ENCODE data around the gene EFNA3. TPM values are rescaled to one million over a fixed set of nuclear protein-coding genes. Genes with fewer than 3 reads are reported as not detected.

The EFNA3 gene
- total and polyA plus RNA-seq, 2 experiments from 2014 or later = 10.3 to 13.6 TPM

- ATAC-seq (peak; percentile 12), DNase-seq (ENCODE audit: low spot score) (peak; percentile 76)
- Histone ChIP-seq H3K9me2 (ENCODE audit: insufficient read depth) (no peaks in the 10 kb centered on the region), H2AFZ (peak overlapping the region; percentile 60), H3K4me1 (ENCODE audit: insufficient read depth) (peaks cover 16% of the 10 kb centered on the region), H3K27me3 (ENCODE audit: insufficient read depth) (peaks cover 6% of the 10 kb centered on the region; the same call in 1 of the 2 replicates), H3K36me3 (ENCODE audit: insufficient read depth) (no peaks in the 10 kb centered on the region), H3K27ac (ENCODE audit: low read depth) (0 out of 2 replicates have a peak overlapping the region, but pooled peaks have one; percentile 69), H4K20me1 (replicated peaks; ENCODE audit: insufficient read depth) (peaks cover 19% of the 10 kb centered on the region), H3F3A (replicated peaks; ENCODE audit: low read depth) (peaks cover 22% of the 10 kb centered on the region), H3K4me3 (peak overlapping the region; percentile 97), H3K4me2 (peak overlapping the region; percentile 94), H3K79me2 (replicated peaks; ENCODE audit: insufficient read depth) (peaks cover 14% of the 10 kb centered on the region)
- Mint-ChIP-seq H3K36me3 (ENCODE audit: low read depth) (peaks cover 31% of the 10 kb centered on the region), H3K27ac (peak overlapping the region; percentile 64), H3K9me3 (no peaks in the 10 kb centered on the region), H3K27me3 (ENCODE audit: insufficient read depth, low read depth, poor library complexity) (peaks cover 11% of the 10 kb centered on the region), H3K4me3 (peak overlapping the region; percentile 83), H3K4me1 (peaks cover 33% of the 10 kb centered on the region)
- TF ChIP-seq CREB1 (CRISPR knock-in tag; IDR thresholded peaks at IDR 0.05; ENCODE audit: low read depth) = no peak
- no peak for TF ChIP-seq POLR2AphosphoS5 (IDR thresholded peaks at IDR 0.05; ENCODE audit: low read depth)
- TF ChIP-seq ZNF114 (CRISPR knock-in tag; IDR thresholded peaks at IDR 0.05) = no peak
- no peak for TF ChIP-seq ZNF462 (CRISPR knock-in tag; IDR thresholded peaks at IDR 0.05)
- TF ChIP-seq EZH2 (IDR thresholded peaks at IDR 0.05; ENCODE audit: low read depth, unreplicated experiment) = no peak
- TF ChIP-seq ETS1 (IDR thresholded peaks at IDR 0.05) = no peak
- no peak for TF ChIP-seq STAT1 (IDR thresholded peaks at IDR 0.05; ENCODE audit: unreplicated experiment)
- no peak for TF ChIP-seq REST (IDR thresholded peaks at IDR 0.05; ENCODE audit: unreplicated experiment)
- no peak for TF ChIP-seq ZNF331 (CRISPR knock-in tag; IDR thresholded peaks at IDR 0.05; ENCODE audit: low read depth)
- no peak for TF ChIP-seq NANOG (IDR thresholded peaks at IDR 0.05; ENCODE audit: borderline replicate concordance)
- no peak for TF ChIP-seq EZH2phosphoT487 (IDR thresholded peaks at IDR 0.05; ENCODE audit: unreplicated experiment)
- no peak for TF ChIP-seq JUNB (IDR thresholded peaks at IDR 0.05; ENCODE audit: unreplicated experiment)
- no peak for TF ChIP-seq CTCF (conservative IDR thresholded peaks at IDR 0.05; ENCODE audit: low read depth in 2 of 2)
Measured at GRCh38 chr1:155064111-155064831, 14.4 kb upstream of the EFNA3 start.
